ENCODE measurements around the gene KNDC1.

The KNDC1 gene

GRCh38 chr10:133249094-133249780 is 89.2 kb downstream of the KNDC1 start:
- Histone ChIP-seq H3K36me3 (replicated peaks in 1 of 2; ENCODE audit: control insufficient read depth in 2 of 2, insufficient read depth in 2 of 2, low read length in 2 of 2) (no peaks in the 10 kb centered on the region), H3K18ac (ENCODE audit: low read length) (peak overlapping the region; percentile 57), H3K9me3 (replicated peaks in 1 of 2; ENCODE audit: control insufficient read depth in 2 of 2, insufficient read depth in 1 of 2, low read depth in 1 of 2, low read length in 2 of 2) (peaks cover 0 to 3% of the 10 kb centered on the region in 2 donors), H2BK120ac (ENCODE audit: low read depth, low read length) (no peak overlapping the region), H2AFZ (ENCODE audit: low read length) (peak overlapping the region; percentile 82), H4K91ac (ENCODE audit: low read depth, low read length, poor library complexity) (peak overlapping the region; percentile 25), H3K23ac (ENCODE audit: low read depth, low read length, poor library complexity) (peak overlapping the region; percentile 11), H2AK5ac (ENCODE audit: low read depth, low read length) (peak overlapping the region; percentile 11), H3K27me3 (ENCODE audit: control insufficient read depth in 3 of 3, insufficient read depth in 3 of 3, low read depth in 1 of 3, low read length in 3 of 3) (peaks cover 0 to 27% (median 0%) of the 10 kb centered on the region in 3 experiments), H3K14ac (ENCODE audit: low read length) (no peak overlapping the region), H3K9ac (ENCODE audit: low read depth, low read length, poor library complexity) (no peak overlapping the region), H2BK5ac (ENCODE audit: low read length) (no peak overlapping the region), H2BK15ac (ENCODE audit: low read length) (peak overlapping the region; percentile 39), H2BK12ac (ENCODE audit: low read length) (peak overlapping the region; percentile 14), H4K8ac (ENCODE audit: low read depth, low read length) (no peak overlapping the region), H3K4me1 (ENCODE audit: control insufficient read depth in 2 of 2, insufficient read depth in 1 of 2, low read depth in 1 of 2, low read length in 2 of 2) (peaks cover 13 to 35% of the 10 kb centered on the region in 2 donors), H3K79me1 (ENCODE audit: low read depth, low read length) (peaks cover 5% of the 10 kb centered on the region), H3K4ac (ENCODE audit: low read length) (no peak overlapping the region), H3K27ac (replicated peaks; ENCODE audit: low read length) (no peak overlapping the region), H3K4me3 (ENCODE audit: low read length in 2 of 2) (peak overlapping the region in 1 of 2 donors; percentile 6), H3K4me2 (ENCODE audit: insufficient read depth, low read length, poor library complexity, severe bottlenecking) (no peak overlapping the region)
- DNase-seq (ENCODE audit: low spot score), result no peak
- no CpG with 5 or more reads among the region's 21 CpGs for WGBS, 2 donors (ENCODE audit: extremely low coverage in 2 of 2, insufficient read length in 2 of 2, insufficient replicate concordance in 1 of 2)

DNA sequence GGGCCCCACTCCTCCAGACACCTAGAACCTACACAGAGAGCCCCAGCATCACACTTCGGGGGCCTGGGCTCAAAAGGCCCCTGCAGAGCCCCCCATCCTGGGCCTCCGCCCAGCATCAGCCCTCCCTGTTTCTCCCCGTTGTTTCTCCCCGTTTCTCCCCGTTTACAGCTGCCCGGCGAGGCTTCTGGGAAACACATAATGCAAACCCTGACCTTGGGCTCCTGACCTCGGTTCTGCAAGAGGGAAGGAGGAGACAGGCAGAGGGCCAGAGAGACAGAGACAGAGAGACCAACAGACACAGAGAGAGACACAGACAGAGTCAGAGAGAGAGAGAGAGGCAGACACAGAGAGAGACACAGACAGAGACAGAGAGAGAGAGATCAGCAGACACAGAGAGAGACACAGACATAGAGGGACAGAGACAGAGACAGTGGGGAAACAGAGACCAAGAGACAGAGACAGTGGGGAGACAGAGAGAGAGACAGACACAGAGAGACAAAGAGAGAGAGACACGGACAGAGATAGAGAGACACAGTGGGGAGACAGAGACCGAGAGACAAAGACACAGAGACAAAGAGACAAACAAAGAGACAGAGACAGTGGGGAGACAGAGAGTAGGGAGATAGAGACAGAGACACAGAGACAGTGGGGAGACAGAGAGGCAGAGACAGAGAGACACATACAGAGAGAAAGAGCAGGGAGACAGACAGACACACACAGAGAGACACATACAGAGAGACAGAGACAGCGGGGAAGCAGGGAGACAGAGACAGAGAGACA is 90.1 kb downstream of the KNDC1 start:
- H2BK15ac ChIP-seq (ENCODE audit: low read length), result no peak overlapping the region
- no peaks in the 10 kb centered on the region for H3K36me3 ChIP-seq (replicated peaks in 1 of 2; ENCODE audit: control insufficient read depth in 2 of 2, insufficient read depth in 2 of 2, low read length in 2 of 2)
- no peak overlapping the region for H4K8ac ChIP-seq (ENCODE audit: low read depth, low read length)
- no CpG with 5 or more reads among the region's 11 CpGs for WGBS, 2 donors (ENCODE audit: extremely low coverage in 2 of 2, insufficient read length in 2 of 2, insufficient replicate concordance in 1 of 2)
- no peak overlapping the region for H3K4me2 ChIP-seq (ENCODE audit: insufficient read depth, low read length, poor library complexity, severe bottlenecking)
- H3K9ac ChIP-seq (ENCODE audit: low read depth, low read length, poor library complexity), result no peak overlapping the region
- peak overlapping the region; percentile 11 for H2AK5ac ChIP-seq (ENCODE audit: low read depth, low read length)
- no peak overlapping the region for H2BK120ac ChIP-seq (ENCODE audit: low read depth, low read length)
- DNase-seq (ENCODE audit: low spot score), result no peak
- no peak overlapping the region for H2BK5ac ChIP-seq (ENCODE audit: low read length)
- peak overlapping the region; percentile 82 for H2AFZ ChIP-seq (ENCODE audit: low read length)
- no peak overlapping the region for H3K4ac ChIP-seq (ENCODE audit: low read length)
- H3K14ac ChIP-seq (ENCODE audit: low read length), result no peak overlapping the region
- H3K79me1 ChIP-seq (ENCODE audit: low read depth, low read length), result peaks cover 4% of the 10 kb centered on the region
- H3K4me1 ChIP-seq (ENCODE audit: control insufficient read depth in 2 of 2, insufficient read depth in 1 of 2, low read depth in 1 of 2, low read length in 2 of 2), result peaks cover 14 to 37% of the 10 kb centered on the region in 2 donors
- H2BK12ac ChIP-seq (ENCODE audit: low read length), result no peak overlapping the region
- H4K91ac ChIP-seq (ENCODE audit: low read depth, low read length, poor library complexity), result no peak overlapping the region
- H3K27me3 ChIP-seq (ENCODE audit: control insufficient read depth in 3 of 3, insufficient read depth in 3 of 3, low read depth in 1 of 3, low read length in 3 of 3), result peaks cover 0 to 25% (median 0%) of the 10 kb centered on the region in 3 experiments
- H3K18ac ChIP-seq (ENCODE audit: low read length), result peak overlapping the region; percentile 44
- no peak overlapping the region for H3K27ac ChIP-seq (replicated peaks; ENCODE audit: low read length)
- no peak overlapping the region for H3K4me3 ChIP-seq (ENCODE audit: low read length in 2 of 2)
- H3K23ac ChIP-seq (ENCODE audit: low read depth, low read length, poor library complexity), result no peak overlapping the region
- peaks cover 0 to 2% of the 10 kb centered on the region in 2 donors for H3K9me3 ChIP-seq (replicated peaks in 1 of 2; ENCODE audit: control insufficient read depth in 2 of 2, insufficient read depth in 1 of 2, low read depth in 1 of 2, low read length in 2 of 2)

DNA sequence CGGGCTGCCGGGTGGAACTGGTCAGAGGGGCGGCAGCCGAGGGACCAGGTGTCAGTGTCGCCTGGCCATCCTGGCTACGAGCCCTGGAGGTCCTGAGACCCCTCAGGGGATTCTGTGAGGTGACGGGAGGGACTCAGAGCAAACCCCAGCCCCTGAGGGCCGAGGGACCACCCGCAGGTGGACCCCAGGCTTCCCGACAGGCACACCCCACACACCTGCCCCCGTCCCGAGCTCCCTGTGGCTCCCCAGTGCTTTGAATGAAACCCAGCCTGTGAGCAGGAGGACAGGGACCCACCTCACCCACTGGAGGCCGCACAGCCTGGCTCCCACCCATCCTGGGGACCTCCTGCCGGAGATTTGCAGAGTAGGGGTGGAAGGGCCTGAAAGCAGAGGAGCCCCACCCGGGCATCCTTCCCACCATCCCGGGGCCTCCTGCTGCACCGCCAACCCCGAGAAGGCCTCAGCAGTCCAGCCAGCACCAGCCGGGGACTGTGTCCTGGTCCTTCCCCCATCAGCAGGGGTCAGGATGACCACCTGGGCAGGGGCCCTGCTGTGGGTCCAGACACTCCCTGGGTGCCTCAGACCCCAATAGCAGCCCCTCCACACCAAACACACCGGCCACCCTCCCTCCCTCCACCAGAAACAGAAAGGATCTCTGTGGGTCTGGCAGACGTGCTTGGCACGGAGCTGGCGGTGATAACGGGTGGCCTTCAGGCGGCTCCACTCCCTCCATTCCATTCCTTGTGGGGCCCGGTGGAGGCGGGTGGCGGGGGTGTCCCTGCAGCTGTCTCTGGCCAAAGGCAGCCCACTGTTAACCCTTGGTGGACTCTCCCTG is 91.6 kb downstream of the KNDC1 start:
- Histone ChIP-seq H3K4me3 (ENCODE audit: low read length in 2 of 2) (no peak overlapping the region), H4K8ac (ENCODE audit: low read depth, low read length) (no peak overlapping the region), H3K4me1 (ENCODE audit: control insufficient read depth in 2 of 2, insufficient read depth in 1 of 2, low read depth in 1 of 2, low read length in 2 of 2) (peaks cover 9 to 30% of the 10 kb centered on the region in 2 donors), H3K14ac (ENCODE audit: low read length) (peak overlapping the region; percentile 8), H3K4me2 (ENCODE audit: insufficient read depth, low read length, poor library complexity, severe bottlenecking) (no peak overlapping the region), H3K27me3 (ENCODE audit: control insufficient read depth in 3 of 3, insufficient read depth in 3 of 3, low read depth in 1 of 3, low read length in 3 of 3) (peaks cover 0 to 28% (median 0%) of the 10 kb centered on the region in 3 experiments), H2BK15ac (ENCODE audit: low read length) (peak overlapping the region; percentile 64), H3K23ac (ENCODE audit: low read depth, low read length, poor library complexity) (peak overlapping the region; percentile 43), H3K9me3 (replicated peaks in 1 of 2; ENCODE audit: control insufficient read depth in 2 of 2, insufficient read depth in 1 of 2, low read depth in 1 of 2, low read length in 2 of 2) (no peaks in the 10 kb centered on the region), H2BK5ac (ENCODE audit: low read length) (peak overlapping the region; percentile 39), H2BK12ac (ENCODE audit: low read length) (peak overlapping the region; percentile 41), H2BK120ac (ENCODE audit: low read depth, low read length) (no peak overlapping the region), H2AFZ (ENCODE audit: low read length) (no peak overlapping the region), H3K79me1 (ENCODE audit: low read depth, low read length) (peaks cover 1% of the 10 kb centered on the region), H3K36me3 (replicated peaks in 1 of 2; ENCODE audit: control insufficient read depth in 2 of 2, insufficient read depth in 2 of 2, low read length in 2 of 2) (no peaks in the 10 kb centered on the region), H4K91ac (ENCODE audit: low read depth, low read length, poor library complexity) (no peak overlapping the region), H3K18ac (ENCODE audit: low read length) (peak overlapping the region; percentile 35), H2AK5ac (ENCODE audit: low read depth, low read length) (peak overlapping the region; percentile 81), H3K27ac (replicated peaks; ENCODE audit: low read length) (no peak overlapping the region), H3K9ac (ENCODE audit: low read depth, low read length, poor library complexity) (no peak overlapping the region), H3K4ac (ENCODE audit: low read length) (no peak overlapping the region)
- WGBS, 2 donors (ENCODE audit: extremely low coverage in 2 of 2, insufficient read length in 2 of 2, insufficient replicate concordance in 1 of 2), result no CpG with 5 or more reads among the region's 28 CpGs
- DNase-seq (ENCODE audit: low spot score), result no peak

Data from neuronal stem cell (in vitro differentiated cells).